HepG2 (cell line): ENCODE results near the gene SRRM2. TPM values are rescaled to one million over a fixed set of nuclear protein-coding genes. Genes with fewer than 3 reads are reported as not detected.

Experiments used
- ATAC-seq: fragments of 200-7000 bp; cut with Tn5 transposase; 3 replicates; pipeline ENCODE4 v1.9.1; 2020; ENCODE audit warnings: mild to moderate bottlenecking, moderate library complexity
- BruUV-seq: library from RNA; stranded (reverse); fragments of 400-500 nt; replicated peaks from 2 replicates; lab custom pipeline; 2021; lab: Mats Ljungman, UMichigan
- CTCF ChIA-PET: fragments of 300-600 bp; formaldehyde crosslinking; extraction: SDS; loops from one replicate; lab custom pipeline; 2021; ENCODE audit warnings: low total read pairs, inconsistent platforms, low intra/inter-chr PET ratio; lab: Yijun Ruan, JAX
- POLR2A ChIA-PET: fragments of 350-600 bp; sonication (Branson Sonifier 250); formaldehyde crosslinking; loops from one replicate; lab custom pipeline; 2020; ENCODE audit warnings: antibody characterized with exemption, inconsistent platforms; lab: Yijun Ruan, JAX
- DNase-seq: peaks from one replicate; pipeline ENCODE4 v3.0.0-alpha.2; 2015; ENCODE audit warnings: low spot score
- FAIRE-seq: peaks from 3 replicates; lab custom pipeline; 2011; peaks lifted over from hg19 to GRCh38; lab: Jason Lieb, UNC
- H2AFZ ChIP-seq: one replicate; pipeline ENCODE4 v1.6.1; 2011; ENCODE audit warnings: low read length, inconsistent platforms
- H3K27ac ChIP-seq: fragments of 300-600 bp; 3 replicates; pipeline ENCODE4 v1.8.0; 2011; ENCODE audit warnings: mixed run types, mild to moderate bottlenecking, mixed read lengths, low read length, inconsistent platforms; ENCODE audit not compliant: insufficient read depth; ENCODE audit errors: extremely low read length
- H3K27me3 ChIP-seq, 2 experiments: fragments of 200-600 bp in 1 of 2; 2 replicates in 1 of 2; 3 replicates in 1 of 2; pipeline versions ENCODE4 v1.6.0 to v1.8.0; 2011; ENCODE audit warnings: low read length in 2 of 2, mild to moderate bottlenecking in 2 of 2, moderate library complexity in 2 of 2, inconsistent platforms in 1 of 2; ENCODE audit not compliant: insufficient read depth in 2 of 2, control insufficient read depth in 1 of 2
- H3K36me3 ChIP-seq, 2 experiments: fragments of 200-600 bp in 1 of 2; replicated peaks in 1 of 2; 2 replicates in 1 of 2; 3 replicates in 1 of 2; pipeline versions ENCODE4 v1.5.1 to v1.8.0; 2011; ENCODE audit warnings: low read length in 2 of 2, inconsistent platforms in 1 of 2; ENCODE audit not compliant: insufficient read depth in 2 of 2, control insufficient read depth in 1 of 2
- H3K4me1 ChIP-seq: 2 replicates; pipeline ENCODE4 v1.5.1; 2012; ENCODE audit warnings: low read length, inconsistent platforms; ENCODE audit not compliant: insufficient read depth
- H3K4me2 ChIP-seq: 2 replicates; pipeline ENCODE4 v1.6.0; 2011; ENCODE audit warnings: low read depth, low read length, inconsistent platforms
- H3K4me3 ChIP-seq, 3 experiments: fragments of 200-600 bp in 1 of 3; sonication (generic), shearing (Covaris generic) in 1 of 3; replicated peaks in 1 of 3; 2 replicates each; pipeline ENCODE4 v1.5.1; 2011 to 2016; ENCODE audit warnings: low read length in 3 of 3, inconsistent platforms in 2 of 3, low read depth in 2 of 3, mild to moderate bottlenecking in 2 of 3, control low read depth in 1 of 3, mixed read lengths in 1 of 3; ENCODE audit not compliant: insufficient read depth in 1 of 3
- H3K79me2 ChIP-seq: one replicate; pipeline ENCODE4 v1.6.1; 2011; ENCODE audit warnings: low read length, inconsistent platforms; ENCODE audit not compliant: insufficient read depth
- H3K9ac ChIP-seq: 2 replicates; pipeline ENCODE4 v1.6.0; 2011; ENCODE audit warnings: mild to moderate bottlenecking, low read depth, low read length, inconsistent platforms; ENCODE audit not compliant: insufficient read depth
- H3K9me3 ChIP-seq: 2 replicates; pipeline ENCODE4 v1.5.1; 2012; ENCODE audit warnings: mild to moderate bottlenecking, low read length
- H4K20me1 ChIP-seq: 2 replicates; pipeline ENCODE4 v1.6.0; 2011; ENCODE audit warnings: inconsistent platforms, mild to moderate bottlenecking, low read length, moderate library complexity; ENCODE audit not compliant: insufficient read depth
- AGO2 ChIP-seq: fragments of 200-400 bp; formaldehyde crosslinking; optimal IDR thresholded peaks from 2 replicates; pipeline ENCODE3; 2017; ENCODE audit warnings: mild to moderate bottlenecking, low read depth, low read length, moderate library complexity
- CREB3 ChIP-seq: sonication (generic); formaldehyde crosslinking; IDR thresholded peaks from 2 replicates; pipeline ENCODE4 v1.5.0; 2020; ENCODE audit warnings: missing genetic modification reagents
- MAX ChIP-seq: IDR thresholded peaks from 2 replicates; pipeline ENCODE4 v1.6.1; 2012; ENCODE audit warnings: inconsistent platforms
- POLR2A ChIP-seq, 2 experiments: IDR thresholded peaks; 2 replicates each; pipeline ENCODE4 v1.6.1; 2011; ENCODE audit warnings: low read depth in 2 of 2, low read length in 2 of 2, mild to moderate bottlenecking in 1 of 2, moderate library complexity in 1 of 2; ENCODE audit not compliant: insufficient read depth in 1 of 2
- POLR2AphosphoS2 ChIP-seq: IDR thresholded peaks from 2 replicates; pipeline ENCODE4 v1.6.1; 2011; ENCODE audit warnings: low read depth, low read length, improper control_type of control experiment
- PTBP1 ChIP-seq: fragments of 200-400 bp; formaldehyde crosslinking; IDR thresholded peaks from 2 replicates; pipeline ENCODE4 v1.6.1; 2018; ENCODE audit warnings: low read length, low read depth; ENCODE audit not compliant: poor library complexity, severe bottlenecking
- SP2 ChIP-seq: sonication (generic); formaldehyde crosslinking; IDR thresholded peaks from 2 replicates; pipeline ENCODE4 v1.5.1; 2020; ENCODE audit warnings: mild to moderate bottlenecking, missing genetic modification reagents
- TBP ChIP-seq: sonication (generic); formaldehyde crosslinking; IDR thresholded peaks from 2 replicates; pipeline ENCODE4 v1.5.0; 2020; ENCODE audit warnings: missing genetic modification reagents
- ZBTB10 ChIP-seq: sonication (generic); formaldehyde crosslinking; IDR thresholded peaks from 2 replicates; pipeline ENCODE4 v1.4.0; 2020; ENCODE audit warnings: missing genetic modification reagents, borderline replicate concordance
- ZBTB20 ChIP-seq: sonication (generic); formaldehyde crosslinking; IDR thresholded peaks from 2 replicates; pipeline ENCODE4 v1.8.1; 2023; ENCODE audit warnings: missing genetic modification reagents, low read depth, mild to moderate bottlenecking, borderline replicate concordance
- ZFP90 ChIP-seq: sonication (generic); formaldehyde crosslinking; IDR thresholded peaks from 2 replicates; pipeline ENCODE4 v1.8.0; 2022; ENCODE audit warnings: missing genetic modification reagents, mild to moderate bottlenecking, inconsistent platforms, borderline replicate concordance
- WGBS: methylation state at CpG from one replicate; pipeline ENCODE4 v1.1.6; 2017; ENCODE audit warnings: low lambda C conversion rate; 5-methylcytosine and 5-hydroxymethylcytosine counted together
- in situ Hi-C: cut with HindIII; loops from 2 replicates; pipeline ENCODE4 v1.10.0; 2017; ENCODE audit warnings: low pct_unique_long_range_greater_than_20kb; ENCODE audit not compliant: extremely low pct_ligation_motif_present
- intact Hi-C: fragments of 100-400 bp; cut with micrococcal nuclease; formaldehyde crosslinking; loops from one replicate; pipeline ENCODE4 v1.10.0; 2022; ENCODE audit not compliant: unreplicated experiment
- polyA plus RNA-seq, 8 experiments: library from polyadenylated mRNA; depleted of rRNA in 3 of 8; stranded (reverse) in 7 of 8; unstranded in 1 of 8; fragments of >200 nt; fragmentation: Illumina TruSeq in 4 of 8; extraction: Trizol in 4 of 8; gene quantifications; 2 replicates each; pipeline versions ENCODE4 v1.2.1 to v1.2.3, GENCODE V29; 2011 to 2016; ENCODE audit warnings: low read depth in 4 of 8, missing spikeins in 1 of 8, mixed read lengths in 1 of 8; ENCODE audit not compliant: insufficient read depth in 1 of 8
- total RNA-seq, 5 experiments: library from RNA; depleted of rRNA; stranded (reverse); fragments of >200 nt; fragmentation: Illumina TruSeq; extraction: Trizol; gene quantifications; 2 replicates each; pipeline ENCODE4 v1.2.3, GENCODE V29; 2016; ENCODE audit warnings: low read depth in 1 of 5
- TF ChIP-seq, protein P1 (sequence below): sonication (generic); formaldehyde crosslinking; IDR thresholded peaks from 2 replicates; pipeline ENCODE4 v1.8.1; 2023; ENCODE audit warnings: missing genetic modification reagents, inconsistent platforms, borderline replicate concordance

Gene SRRM2
- total and polyA plus RNA-seq, 2 of the 13 experiments (the other 11 are each of a cell fraction or from before 2014, with no cell fraction given) = 50.4 to 112 TPM

GRCh38 chr16:2761886-2762583, 9.6 kb downstream of the SRRM2 start (continued):
- TF ChIP-seq POLR2AphosphoS2 (peak; percentile 93), ZFP90 (CRISPR knock-in tag) (no peak), ZBTB20 (CRISPR knock-in tag) (no peak), CREB3 (no peak), ZBTB10 (CRISPR knock-in tag) (no peak), AGO2 (peak; percentile 66)

GRCh38 chr16:2762711-2763110, 10.3 kb downstream of the SRRM2 start:
- Histone ChIP-seq H3K4me1 (no peaks in the 10 kb centered on the region), H4K20me1 (peaks cover 16% of the 10 kb centered on the region), H3K27ac (no peak overlapping the region), H3K79me2 (peaks cover 46% of the 10 kb centered on the region), H3K9me3 (no peaks in the 10 kb centered on the region), H3K27me3 (no peaks in the 10 kb centered on the region), H3K36me3 (peaks cover 52 to 99% of the 10 kb centered on the region in 2 experiments), H3K4me3 (no peak overlapping the region), H3K9ac (no peak overlapping the region), H2AFZ (no peak overlapping the region), H3K4me2 (no peak overlapping the region)
- BruUV-seq = no TSS peak
- 95% methylated on average over 13 of the region's 13 CpGs for WGBS
- ChIA-PET POLR2A (interaction anchor here (0.8 to 1.2 kb wide), 2 partner anchors 11 to 15 kb away, joined by 3 to 5 read pairs; no protein-coding TSS in a partner anchor), CTCF (no interaction called here)
- intact Hi-C loops (no loop called here), in situ Hi-C loops (no loop called here)
- no peak for DNase-seq
- no peak for FAIRE-seq
- TF ChIP-seq, protein P1, sequence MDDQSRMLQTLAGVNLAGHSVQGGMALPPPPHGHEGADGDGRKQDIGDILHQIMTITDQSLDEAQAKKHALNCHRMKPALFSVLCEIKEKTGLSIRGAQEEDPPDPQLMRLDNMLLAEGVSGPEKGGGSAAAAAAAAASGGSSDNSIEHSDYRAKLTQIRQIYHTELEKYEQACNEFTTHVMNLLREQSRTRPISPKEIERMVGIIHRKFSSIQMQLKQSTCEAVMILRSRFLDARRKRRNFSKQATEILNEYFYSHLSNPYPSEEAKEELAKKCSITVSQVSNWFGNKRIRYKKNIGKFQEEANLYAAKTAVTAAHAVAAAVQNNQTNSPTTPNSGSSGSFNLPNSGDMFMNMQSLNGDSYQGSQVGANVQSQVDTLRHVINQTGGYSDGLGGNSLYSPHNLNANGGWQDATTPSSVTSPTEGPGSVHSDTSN = no peak
- TF ChIP-seq PTBP1 = no peak
- TF ChIP-seq POLR2A (IDR thresholded peaks at IDR 0.05; ENCODE audit: insufficient read depth in 1 of 2, low read depth in 2 of 2, low read length in 2 of 2) = peak in 1 of 2 experiments; percentile 9; a peak in 1 of 4 replicates
- TF ChIP-seq TBP (CRISPR knock-in tag) = no peak
- TF ChIP-seq SP2 (CRISPR knock-in tag) = no peak
- no peak for TF ChIP-seq MAX
- no peak for ATAC-seq
